Psoas muscle (tissue), 8 donors: ENCODE results near the gene IL9R. TPM values are rescaled to one million over a fixed set of nuclear protein-coding genes. Genes with fewer than 3 reads are reported as not detected.
A peak's percentile ranks its signal among the peaks of the same experiment; 100 is the strongest.
"Not testable (repeated sequence)": the region's sequence is repeated elsewhere in the genome, so short reads cannot be mapped to it uniquely, and the experiment has no call there.

Source experiments
- ATAC-seq, 4 donors: fragments of 200-7000 bp; cut with Tn5 transposase; one replicate each; pipeline ENCODE4 v1.9.1; 2020; ENCODE audit warnings: moderate library complexity in 3 of 4, mild to moderate bottlenecking in 2 of 4
- DNase-seq, 2 donors: peaks; one replicate each; pipeline ENCODE4 v3.0.0-alpha.2; 2020
- H3K27ac ChIP-seq: fragments of 200-600 bp; one replicate; pipeline ENCODE4 v1.8.0; 2022
- H3K27me3 ChIP-seq, 3 donors: fragments of 200-600 bp in 1 of 3; one replicate each; pipeline versions ENCODE4 v1.6.1 to v1.8.0; 2013 to 2022; ENCODE audit warnings: low read length in 2 of 3, mild to moderate bottlenecking in 2 of 3, moderate library complexity in 1 of 3; ENCODE audit not compliant: insufficient read depth in 3 of 3
- H3K36me3 ChIP-seq, 2 donors: fragments of 200-600 bp in 1 of 2; one replicate each; pipeline versions ENCODE4 v1.6.1 to v1.8.0; 2013 to 2022; ENCODE audit warnings: low read depth in 1 of 2, mild to moderate bottlenecking in 1 of 2, moderate library complexity in 1 of 2; ENCODE audit not compliant: insufficient read depth in 1 of 2
- H3K4me1 ChIP-seq: fragments of 200-600 bp; one replicate; pipeline ENCODE4 v1.8.0; 2022
- H3K4me3 ChIP-seq: fragments of 200-600 bp; one replicate; pipeline ENCODE4 v1.8.0; 2022; ENCODE audit warnings: mild to moderate bottlenecking
- H3K9me3 ChIP-seq: fragments of 200-600 bp; one replicate; pipeline ENCODE4 v1.8.0; 2022
- WGBS, 3 donors: extraction: QIAGEN DNeasy Blood & Tissue Kit; methylation state at CpG; one replicate each; pipeline versions ENCODE4 v1.1.6 to v1.1.7; 2013; 5-methylcytosine and 5-hydroxymethylcytosine counted together
- intact Hi-C, 2 donors: fragments of 100-400 bp; cut with DNase I; formaldehyde crosslinking; loops; one replicate each; pipeline versions ENCODE4 v1.11.0 to v1.14.2; 2022
- polyA plus RNA-seq, 3 donors: library from polyadenylated mRNA; stranded (reverse); fragments of 200-250 nt; gene quantifications; one replicate each; pipeline ENCODE4 v1.2.3, GENCODE V29; 2013
- total RNA-seq, 4 donors: library from RNA; stranded (reverse); fragmentation: NEBNext Ultra II Directional in 2 of 4; extraction: Animal tissue kit (Norgen Biotek cat#: 25700) in 2 of 4; gene quantifications; one replicate each; pipeline versions ENCODE4 v1.2.1 to v1.2.4, GENCODE V29; 2021 to 2023
- donor health status: healthy with polysubstance abuse.
- donor health status: DM: no; HTN: no; CAD: no; lungs with moderate emphysema.
- donor health status: Bipolar disorder and iron deficiency.
- donor health status: healthy.
- donor health status: DM: yes; HTN: yes; CAD: no.
- donor health status: DM: no; HTN: no; CAD: no.
- donor health status: DM: no; HTN: no; CAD: no.
- donor health status: DM: yes; HTN: yes; CAD: no.

Gene IL9R
- total and polyA plus RNA-seq, 7 donors: 0.09 to 0.27 (median 0.21) TPM; not detected in 4

DNA sequence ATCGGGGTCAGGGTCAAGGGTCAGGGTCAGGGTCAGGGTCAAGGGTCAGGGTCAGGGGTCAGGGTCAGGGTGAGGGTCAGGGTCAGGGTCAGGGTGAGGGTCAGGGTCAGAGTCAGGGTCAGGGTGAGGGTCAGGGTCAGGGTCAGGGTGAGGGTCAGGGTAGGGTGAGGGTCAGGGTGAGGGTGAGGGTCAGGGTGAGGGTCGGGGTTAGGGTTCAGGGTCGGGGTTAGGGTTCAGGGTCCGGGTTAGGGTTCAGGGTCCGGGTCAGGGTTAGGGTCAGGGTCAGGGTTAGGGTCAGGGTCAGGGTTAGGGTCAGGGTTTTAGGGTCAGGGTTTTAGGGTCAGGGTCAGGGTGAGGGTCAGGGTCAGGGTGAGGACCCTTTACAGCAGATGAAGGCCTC lies 22.4 kb downstream of the IL9R start:
- intact Hi-C loops, ATAC-seq: not testable (repeated sequence)

DNA sequence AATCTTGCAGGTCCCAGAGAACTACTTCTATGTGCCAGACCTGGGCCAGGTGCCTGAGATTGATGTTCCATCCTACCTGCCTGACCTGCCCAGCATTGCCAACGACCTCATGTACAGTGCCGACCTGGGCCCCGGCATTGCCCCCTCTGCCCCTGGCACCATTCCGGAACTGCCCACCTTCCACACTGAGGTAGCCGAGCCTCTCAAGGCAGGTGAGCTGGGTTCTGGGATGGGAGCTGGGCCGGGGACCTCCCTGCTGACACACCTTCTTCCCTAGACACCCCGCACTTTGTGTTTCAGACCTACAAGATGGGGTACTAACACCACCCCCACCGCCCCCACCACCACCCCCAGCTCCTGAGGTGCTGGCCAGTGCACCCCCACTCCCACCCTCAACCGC lies 25.5 kb downstream of the IL9R start:
- H3K27ac ChIP-seq, H3K9me3 ChIP-seq, H3K36me3 ChIP-seq, H3K4me1 ChIP-seq, DNase-seq, ATAC-seq, H3K4me3 ChIP-seq, intact Hi-C loops, H3K27me3 ChIP-seq: not testable (repeated sequence)
- WGBS, 3 donors: 68 to 77% (median 70%) methylated on average over 7 to 8 of the region's 9 CpGs

More for the DNA sequence above, 22.4 kb downstream of the IL9R start:
- not testable (repeated sequence) for DNase-seq, H3K36me3 ChIP-seq, H3K4me3 ChIP-seq, H3K27me3 ChIP-seq, H3K27ac ChIP-seq, H3K9me3 ChIP-seq, H3K4me1 ChIP-seq
- 79 to 88% (median 86%) methylated on average over 5 of the region's 5 CpGs for WGBS, 3 donors

DNA sequence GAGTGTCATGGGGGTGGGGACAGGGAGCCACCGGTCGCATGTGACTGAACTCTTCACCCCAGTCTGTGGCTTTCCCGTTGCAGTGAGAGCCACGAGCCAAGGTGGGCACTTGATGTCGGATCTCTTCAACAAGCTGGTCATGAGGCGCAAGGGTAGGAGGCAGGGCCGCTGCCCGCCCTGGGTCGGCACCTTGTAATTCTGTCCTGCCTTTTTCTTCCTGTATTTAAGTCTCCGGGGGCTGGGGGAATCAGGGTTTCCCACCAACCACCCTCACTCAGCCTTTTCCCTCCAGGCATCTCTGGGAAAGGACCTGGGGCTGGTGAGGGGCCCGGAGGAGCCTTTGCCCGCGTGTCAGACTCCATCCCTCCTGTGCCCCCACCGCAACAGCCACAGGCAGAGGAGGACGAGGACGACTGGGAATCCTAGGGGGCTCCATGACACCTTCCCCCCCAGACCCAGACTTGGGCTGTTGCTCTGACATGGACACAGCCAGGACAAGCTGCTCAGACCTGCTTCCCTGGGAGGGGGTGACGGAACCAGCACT lies 27.5 kb downstream of the IL9R start:
- H3K9me3 ChIP-seq, H3K4me3 ChIP-seq, H3K27ac ChIP-seq, H3K27me3 ChIP-seq, DNase-seq, intact Hi-C loops, H3K4me1 ChIP-seq, ATAC-seq, H3K36me3 ChIP-seq: not testable (repeated sequence)
- 80 to 82% (median 82%) methylated on average over 10 to 13 of the region's 17 CpGs for WGBS, 3 donors

DNA sequence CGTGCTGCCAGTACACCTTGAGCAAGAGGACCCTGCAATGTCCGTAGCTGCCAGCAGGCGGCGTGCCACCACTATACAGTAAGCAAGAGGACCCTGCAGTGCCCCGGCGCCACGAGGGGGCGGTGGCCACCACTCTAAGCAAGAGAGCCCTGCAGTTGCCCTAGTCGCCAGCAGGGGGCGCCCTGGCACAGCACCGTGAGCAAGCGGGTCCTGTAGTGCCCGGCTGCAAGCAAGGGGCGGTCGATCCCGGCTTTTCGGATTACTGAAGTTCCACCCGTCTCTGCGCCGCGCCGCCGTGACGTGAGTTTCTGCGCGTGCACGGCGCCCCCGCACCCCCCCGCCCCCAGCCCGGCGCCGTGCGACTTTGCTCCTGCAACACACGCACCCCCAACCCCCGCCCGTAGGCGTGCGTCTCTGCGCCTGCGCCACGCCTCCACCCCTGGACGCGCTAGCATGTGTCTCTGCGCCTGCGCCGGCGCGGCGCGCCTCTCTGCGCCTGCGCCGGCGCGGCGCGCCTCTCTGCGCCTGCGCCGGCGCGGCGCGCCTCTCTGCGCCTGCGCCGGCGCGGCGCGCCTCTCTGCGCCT lies 31.2 kb downstream of the IL9R start:
- H3K36me3 ChIP-seq, H3K4me3 ChIP-seq, ATAC-seq, H3K9me3 ChIP-seq, DNase-seq, H3K4me1 ChIP-seq, H3K27me3 ChIP-seq, intact Hi-C loops, H3K27ac ChIP-seq: not testable (repeated sequence)
- WGBS, 3 donors: 59 to 67% methylated on average over 15 to 16 of the region's 73 CpGs; no CpG with 5 or more reads in 1 of the 3 donors

DNA sequence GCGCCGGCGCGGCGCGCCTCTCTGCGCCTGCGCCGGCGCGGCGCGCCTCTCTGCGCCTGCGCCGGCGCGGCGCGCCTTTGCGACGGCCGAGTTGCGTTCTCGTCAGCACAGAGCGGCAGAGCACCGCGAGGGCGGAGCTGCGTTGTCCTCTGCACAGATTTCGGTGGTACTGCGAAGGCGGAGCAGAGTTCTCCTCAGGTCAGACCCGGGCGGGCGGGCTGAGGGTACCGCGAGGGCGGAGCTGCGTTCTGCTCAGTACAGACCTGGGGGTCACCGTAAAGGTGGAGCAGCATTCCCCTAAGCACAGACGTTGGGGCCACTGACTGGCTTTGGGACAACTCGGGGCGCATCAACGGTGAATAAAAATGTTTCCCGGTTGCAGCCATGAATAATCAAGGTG lies 31.8 kb downstream of the IL9R start:
- H3K9me3 ChIP-seq, H3K36me3 ChIP-seq, H3K27me3 ChIP-seq, H3K4me3 ChIP-seq, ATAC-seq, H3K27ac ChIP-seq, H3K4me1 ChIP-seq, intact Hi-C loops: not testable (repeated sequence)
- peak in 1 of 2 donors; percentile 60 for DNase-seq
- WGBS, 3 donors: 52 to 87% (median 82%) methylated on average over 9 to 39 of the region's 46 CpGs

DNA sequence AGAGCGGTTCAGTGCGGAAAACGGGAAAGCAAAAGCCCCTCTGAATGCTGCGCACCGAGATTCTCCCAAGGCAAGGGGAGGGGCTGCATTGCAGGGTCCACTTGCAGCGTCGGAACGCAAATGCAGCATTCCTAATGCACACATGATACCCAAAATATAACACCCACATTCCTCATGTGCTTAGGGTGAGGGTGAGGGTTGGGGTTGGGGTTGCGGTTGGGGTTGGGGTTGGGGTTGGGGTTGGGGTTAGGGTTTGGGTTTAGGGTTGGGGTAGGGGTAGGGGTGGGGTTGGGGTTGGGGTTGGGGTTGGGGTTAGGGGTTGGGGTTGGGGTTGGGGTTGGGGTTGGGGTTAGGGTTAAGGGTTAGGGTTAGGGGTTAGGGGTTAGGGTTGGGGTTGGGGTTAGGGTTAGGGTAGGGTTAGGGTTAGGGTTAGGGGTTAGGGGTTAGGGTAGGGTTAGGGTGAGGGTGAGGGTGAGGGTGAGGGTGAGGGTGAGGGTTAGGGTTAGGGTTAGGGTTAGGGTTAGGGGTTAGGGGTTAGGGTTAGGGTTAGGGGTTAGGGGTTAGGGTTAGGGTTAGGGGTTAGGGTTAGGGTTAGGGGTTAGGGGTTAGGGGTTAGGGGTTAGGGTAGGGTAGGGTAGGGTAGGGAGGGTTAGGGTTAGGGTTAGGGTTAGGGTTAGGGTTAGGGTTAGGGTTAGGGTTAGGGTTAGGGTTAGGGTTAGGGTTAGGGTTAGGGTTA lies 32.4 kb downstream of the IL9R start:
- H3K9me3 ChIP-seq, H3K36me3 ChIP-seq, H3K4me1 ChIP-seq, intact Hi-C loops, H3K27me3 ChIP-seq, H3K4me3 ChIP-seq, DNase-seq, H3K27ac ChIP-seq: not testable (repeated sequence)
- ATAC-seq: peak in 2 of 4 donors; percentile 24 to 43
- 73 to 88% methylated on average over 3 to 4 of the region's 9 CpGs; no CpG with 5 or more reads in 1 of the 3 donors for WGBS, 3 donors

DNA sequence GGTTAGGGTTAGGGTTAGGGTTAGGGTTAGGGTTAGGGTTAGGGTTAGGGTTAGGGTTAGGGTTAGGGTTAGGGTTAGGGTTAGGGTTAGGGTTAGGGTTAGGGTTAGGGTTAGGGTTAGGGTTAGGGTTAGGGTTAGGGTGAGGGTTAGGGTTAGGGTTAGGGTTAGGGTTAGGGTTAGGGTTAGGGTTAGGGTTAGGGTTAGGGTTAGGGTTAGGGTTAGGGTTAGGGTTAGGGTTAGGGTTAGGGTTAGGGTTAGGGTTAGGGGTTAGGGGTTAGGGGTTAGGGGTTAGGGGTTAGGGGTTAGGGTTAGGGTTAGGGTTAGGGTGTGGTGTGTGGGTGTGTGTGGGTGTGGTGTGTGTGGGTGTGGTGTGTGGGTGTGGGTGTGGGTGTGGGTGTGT lies 33.0 kb downstream of the IL9R start:
- H3K4me3 ChIP-seq, H3K27me3 ChIP-seq, H3K9me3 ChIP-seq, H3K4me1 ChIP-seq, H3K36me3 ChIP-seq, intact Hi-C loops, H3K27ac ChIP-seq, DNase-seq: not testable (repeated sequence)
- peak in 1 of 4 donors; percentile 46 for ATAC-seq

Other genes with a start within 250 kb of the IL9R start
- 10 to 100 TPM; 18.4 to 28.3 (median 22.1) TPM for gene VAMP7, start 116.4 kb upstream of the IL9R start, total RNA-seq
- gene VAMP7, start 116.4 kb upstream of the IL9R start, polyA plus RNA-seq: 10 to 100 TPM; 20.8 to 55.0 (median 29.9) TPM